HFF-Myc (cell line): ENCODE results near the gene RERE.

Source experiments
- DNase-seq: peaks from one replicate; pipeline ENCODE4 v3.0.0-alpha.2; 2011; ENCODE audit warnings: low read depth; ENCODE audit errors: extremely low read depth
- H3K4me3 ChIP-seq: replicated peaks from 2 replicates; pipeline ENCODE4 v1.5.1; 2011; ENCODE audit warnings: low read depth, mild to moderate bottlenecking, control low read depth, low read length
- CTCF ChIP-seq: IDR thresholded peaks from 2 replicates; pipeline ENCODE4 v1.5.1; 2012; ENCODE audit warnings: mild to moderate bottlenecking, low read depth, low read length, control low read depth; ENCODE audit errors: missing control alignments

Gene RERE

DNA sequence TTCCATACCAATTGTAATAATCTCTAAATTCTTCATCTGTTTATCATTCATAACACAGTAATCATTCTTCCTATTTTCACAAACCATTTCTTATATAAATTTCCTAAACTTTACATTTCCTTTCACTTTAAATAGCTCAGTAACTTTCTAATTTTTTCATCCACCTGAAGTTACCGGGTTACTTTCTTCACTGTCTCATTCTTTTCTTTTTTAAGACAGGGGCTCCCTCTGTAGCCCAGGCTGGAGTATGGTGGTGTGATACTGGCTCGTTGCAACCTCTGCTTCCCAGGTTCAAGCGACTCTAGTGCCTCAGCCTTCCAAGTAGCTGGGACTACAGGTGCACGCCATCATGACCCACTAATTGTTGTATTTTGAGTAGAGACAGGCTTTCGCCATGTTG, 41.3 kb downstream of the RERE start:
- DNase-seq, result no peak
- H3K4me3 ChIP-seq, result no peak overlapping the region
- TF ChIP-seq CTCF, result no peak

DNA sequence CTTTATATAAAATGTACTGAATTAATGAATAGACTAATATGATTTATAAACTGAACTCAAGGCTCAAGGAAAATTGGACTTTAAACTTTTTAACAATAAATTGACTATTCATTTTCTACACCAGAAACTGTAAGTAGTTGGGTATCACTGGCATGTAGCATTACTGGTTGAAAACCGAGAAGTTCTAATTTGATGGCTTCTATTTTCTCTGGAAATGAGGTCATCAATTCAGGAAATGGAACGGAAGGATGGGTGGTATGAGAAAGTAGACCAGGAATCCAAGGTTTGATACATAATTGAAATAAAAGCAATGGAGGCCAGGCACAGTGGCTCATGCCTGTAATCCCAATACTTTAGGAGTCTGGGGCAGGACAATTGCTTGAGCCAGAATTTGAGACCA, 50.4 kb downstream of the RERE start:
- no peak for TF ChIP-seq CTCF
- no peak for DNase-seq
- no peak overlapping the region for H3K4me3 ChIP-seq

- no peak for TF ChIP-seq CTCF
- no peak overlapping the region for H3K4me3 ChIP-seq
Observed at GRCh38 chr1:8765198-8765597, 52.2 kb downstream of the RERE start.

DNA sequence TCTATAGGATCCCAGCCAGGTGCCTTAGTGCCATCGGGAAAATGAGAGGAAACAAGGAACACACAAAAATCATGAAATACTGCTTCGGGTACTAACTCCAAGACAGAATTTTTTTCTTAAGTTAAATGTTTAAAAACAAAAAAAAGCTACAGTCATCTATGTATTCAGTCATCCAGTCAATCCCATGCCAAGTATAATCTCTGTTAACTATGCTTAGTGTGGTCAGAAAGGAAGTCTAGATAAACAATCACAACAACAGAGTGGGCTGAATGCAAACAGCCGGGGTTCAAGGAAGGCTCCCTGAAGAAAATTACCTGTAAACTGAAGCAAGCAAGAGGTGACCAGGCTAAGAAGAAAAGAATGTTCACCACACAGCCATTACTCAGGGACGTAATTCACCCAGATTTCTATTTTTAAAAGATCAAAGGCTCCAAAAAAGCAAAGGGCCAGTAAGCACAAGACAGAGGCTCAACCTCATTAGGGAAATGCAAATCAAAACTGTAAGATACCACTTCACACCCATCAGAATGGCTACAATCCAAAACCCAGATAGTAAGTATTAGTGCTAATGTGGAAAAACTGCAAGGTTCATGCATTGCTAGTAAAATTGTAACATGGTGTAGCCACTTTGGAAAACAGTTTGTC, 53.0 kb downstream of the RERE start:
- DNase-seq, result no peak
- no peak overlapping the region for H3K4me3 ChIP-seq

More at GRCh38 chr1:8765198-8765597, 52.2 kb downstream of the RERE start:
- DNase-seq, result no peak

DNA sequence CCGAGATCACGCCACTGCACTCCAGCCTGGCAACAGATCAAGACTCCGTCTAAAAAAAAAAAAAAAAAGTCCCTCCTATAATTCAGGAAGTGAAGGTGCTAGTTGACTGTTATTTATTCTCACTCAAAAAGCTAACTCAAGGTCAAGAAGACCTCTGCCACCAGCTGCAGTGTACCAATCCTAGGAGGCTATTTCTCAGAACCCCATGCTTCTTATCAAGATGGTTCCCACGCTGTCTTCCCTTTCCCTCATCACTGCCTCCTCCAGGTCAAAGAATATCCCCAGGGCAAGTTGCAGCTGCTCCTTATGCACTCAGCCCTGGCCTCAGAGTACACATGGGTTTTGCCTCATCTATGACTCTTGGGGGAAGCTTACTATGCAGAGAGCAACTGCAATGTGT, 53.6 kb downstream of the RERE start:
- no peak for DNase-seq
- TF ChIP-seq CTCF, result no peak

More for the DNA sequence above, 53.0 kb downstream of the RERE start:
- TF ChIP-seq CTCF, result no peak

GRCh38 chr1:8754993-8755392, 62.4 kb downstream of the RERE start:
- DNase-seq, result no peak
- no peak overlapping the region for H3K4me3 ChIP-seq
- no peak for TF ChIP-seq CTCF

More for the DNA sequence above, 53.6 kb downstream of the RERE start:
- H3K4me3 ChIP-seq, result no peak overlapping the region

DNA sequence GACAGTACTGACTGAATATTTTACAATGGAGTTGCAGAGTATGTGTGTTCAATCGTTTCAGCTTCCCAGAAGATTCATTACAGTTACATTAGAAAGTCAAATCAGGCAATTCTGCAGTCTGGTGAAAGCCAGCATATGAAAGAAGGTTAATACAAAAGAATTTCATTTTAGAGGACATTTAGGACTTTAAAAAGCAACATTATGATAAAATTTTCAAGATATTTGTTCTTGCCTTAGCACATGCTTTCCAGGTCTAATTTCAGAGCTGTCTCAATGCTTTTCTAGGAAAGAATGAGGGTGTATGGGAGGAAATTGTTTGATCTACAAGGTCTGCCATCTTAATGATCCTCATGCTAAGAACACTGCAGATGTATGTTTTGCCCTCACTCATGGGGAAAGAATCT, 63.2 kb downstream of the RERE start:
- no peak for DNase-seq
- TF ChIP-seq CTCF, result no peak
- H3K4me3 ChIP-seq, result no peak overlapping the region
